Aorta (tissue), 5 donors: ENCODE measurements around the gene TET3. TPM values are rescaled to one million over a fixed set of nuclear protein-coding genes. Genes with fewer than 3 reads are reported as not detected.

Source experiments
- ATAC-seq: fragments of 200-7000 bp; cut with Tn5 transposase; one replicate; pipeline ENCODE4 v1.9.1; 2022; ENCODE audit warnings: moderate library complexity; ENCODE audit not compliant: low FRiP score
- DNase-seq, 2 donors: peaks; one replicate each; pipeline ENCODE4 v3.0.0-alpha.2; 2020
- H3K27ac ChIP-seq, 2 donors: one replicate each; pipeline ENCODE4 v1.5.1; 2013; ENCODE audit warnings: low read length in 2 of 2, mild to moderate bottlenecking in 2 of 2, moderate library complexity in 2 of 2, control low read depth in 1 of 2, inconsistent platforms in 1 of 2, low read depth in 1 of 2
- H3K27me3 ChIP-seq, 2 donors: one replicate each; pipeline ENCODE4 v1.6.1; 2013; ENCODE audit warnings: control low read depth in 1 of 2, low read length in 1 of 2, mild to moderate bottlenecking in 1 of 2, moderate library complexity in 1 of 2; ENCODE audit not compliant: insufficient read depth in 2 of 2, control insufficient read depth in 1 of 2
- H3K36me3 ChIP-seq, 2 donors: one replicate each; pipeline ENCODE4 v1.6.1; 2013; ENCODE audit warnings: control low read depth in 1 of 2, low read length in 1 of 2, mild to moderate bottlenecking in 1 of 2; ENCODE audit not compliant: insufficient read depth in 2 of 2, control insufficient read depth in 1 of 2
- H3K4me1 ChIP-seq, 2 donors: one replicate each; pipeline ENCODE4 v1.6.1; 2013; ENCODE audit warnings: low read length in 2 of 2, control low read depth in 1 of 2, mild to moderate bottlenecking in 1 of 2, moderate library complexity in 1 of 2; ENCODE audit not compliant: insufficient read depth in 2 of 2, control insufficient read depth in 1 of 2
- H3K4me3 ChIP-seq, 2 donors: one replicate each; pipeline ENCODE4 v1.5.1; 2013; ENCODE audit warnings: low read length in 2 of 2, control low read depth in 1 of 2, mild to moderate bottlenecking in 1 of 2
- H3K9me3 ChIP-seq: one replicate; pipeline ENCODE4 v1.6.1; 2013; ENCODE audit warnings: mild to moderate bottlenecking, low read length; ENCODE audit not compliant: control insufficient read depth
- WGBS, 2 donors: extraction: QIAGEN DNeasy Blood & Tissue Kit; methylation state at CpG; one replicate each; pipeline ENCODE4 v1.1.7; 2013; 5-methylcytosine and 5-hydroxymethylcytosine counted together
- intact Hi-C, 2 donors: fragments of 100-400 bp; cut with DNase I; formaldehyde crosslinking; loops; one replicate each; pipeline versions ENCODE4 v1.14.2 to v1.15.0; 2022
- polyA plus RNA-seq, 2 donors: library from polyadenylated mRNA; stranded (reverse); fragments of 200-250 nt; gene quantifications; one replicate each; pipeline ENCODE4 v1.2.3, GENCODE V29; 2013
- total RNA-seq, 2 donors: library from RNA; stranded (reverse); fragmentation: NEBNext Ultra II Directional; extraction: Animal tissue kit (Norgen Biotek cat#: 25700); gene quantifications; one replicate each; pipeline ENCODE4 v1.2.1, GENCODE V29; 2021
- donor health status: healthy with polysubstance abuse.
- donor health status: Bipolar disorder and iron deficiency.
- donor health status: DM: no; HTN: no; CAD: no.
- donor health status: DM: no; HTN: no; CAD: no.
- donor health status: DM: yes; HTN: yes; CAD: no.

The TET3 gene
- total and polyA plus RNA-seq, 4 donors: 1.0 to 12.1 (median 5.7) TPM

DNA sequence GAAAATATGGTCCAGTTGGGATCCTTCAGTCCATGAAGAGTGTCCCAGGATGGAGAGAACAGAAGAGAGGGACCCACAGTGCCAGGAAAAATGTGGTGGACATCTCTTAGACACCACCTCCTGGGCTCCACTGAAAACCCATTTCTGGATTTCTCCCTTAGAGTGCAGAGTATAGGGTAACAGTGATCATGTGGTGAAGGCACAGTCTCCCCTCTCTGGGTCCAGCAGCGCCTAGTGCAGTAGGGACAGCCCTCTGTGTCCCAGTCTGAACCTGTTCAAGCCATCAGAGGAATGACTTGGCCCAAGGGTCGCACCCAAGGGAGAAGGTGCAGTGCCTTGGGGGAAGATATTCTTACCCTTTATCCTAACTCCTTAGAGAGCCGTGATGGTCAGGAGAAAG is 30.1 kb downstream of the TET3 start:
- 94 to 100% methylated on average over 3 of the region's 3 CpGs for WGBS, 2 donors
- H3K36me3 ChIP-seq: no peaks in the 10 kb centered on the region
- H3K9me3 ChIP-seq: no peaks in the 10 kb centered on the region
- H3K27me3 ChIP-seq: no peaks in the 10 kb centered on the region
- no peaks in the 10 kb centered on the region for H3K4me1 ChIP-seq
- ATAC-seq (no peak), DNase-seq (no peak)
- intact Hi-C loops: no loop called here
- H3K4me3 ChIP-seq: no peak overlapping the region
- H3K27ac ChIP-seq: no peak overlapping the region

- ATAC-seq (no peak), DNase-seq (no peak)
- H3K27ac ChIP-seq: no peak overlapping the region
- H3K4me3 ChIP-seq: no peak overlapping the region
- H3K27me3 ChIP-seq: no peaks in the 10 kb centered on the region
- no peaks in the 10 kb centered on the region for H3K36me3 ChIP-seq
- H3K4me1 ChIP-seq: no peaks in the 10 kb centered on the region
- intact Hi-C loops: no loop called here
- WGBS, 2 donors: 96 to 100% methylated on average over 3 of the region's 3 CpGs
- H3K9me3 ChIP-seq: no peaks in the 10 kb centered on the region
Observed at GRCh38 chr2:74017223-74017622, 32.5 kb downstream of the TET3 start.

GRCh38 chr2:74019516-74019915 is 34.8 kb downstream of the TET3 start:
- H3K27ac ChIP-seq: no peak overlapping the region
- no peaks in the 10 kb centered on the region for H3K36me3 ChIP-seq
- H3K27me3 ChIP-seq: no peaks in the 10 kb centered on the region
- H3K4me1 ChIP-seq: no peaks in the 10 kb centered on the region
- DNase-seq: no peak
- H3K4me3 ChIP-seq: no peak overlapping the region
- ATAC-seq: no peak
- WGBS, 2 donors: 85% methylated on average over 5 of the region's 5 CpGs
- no peaks in the 10 kb centered on the region for H3K9me3 ChIP-seq
- intact Hi-C loops: no loop called here

DNA sequence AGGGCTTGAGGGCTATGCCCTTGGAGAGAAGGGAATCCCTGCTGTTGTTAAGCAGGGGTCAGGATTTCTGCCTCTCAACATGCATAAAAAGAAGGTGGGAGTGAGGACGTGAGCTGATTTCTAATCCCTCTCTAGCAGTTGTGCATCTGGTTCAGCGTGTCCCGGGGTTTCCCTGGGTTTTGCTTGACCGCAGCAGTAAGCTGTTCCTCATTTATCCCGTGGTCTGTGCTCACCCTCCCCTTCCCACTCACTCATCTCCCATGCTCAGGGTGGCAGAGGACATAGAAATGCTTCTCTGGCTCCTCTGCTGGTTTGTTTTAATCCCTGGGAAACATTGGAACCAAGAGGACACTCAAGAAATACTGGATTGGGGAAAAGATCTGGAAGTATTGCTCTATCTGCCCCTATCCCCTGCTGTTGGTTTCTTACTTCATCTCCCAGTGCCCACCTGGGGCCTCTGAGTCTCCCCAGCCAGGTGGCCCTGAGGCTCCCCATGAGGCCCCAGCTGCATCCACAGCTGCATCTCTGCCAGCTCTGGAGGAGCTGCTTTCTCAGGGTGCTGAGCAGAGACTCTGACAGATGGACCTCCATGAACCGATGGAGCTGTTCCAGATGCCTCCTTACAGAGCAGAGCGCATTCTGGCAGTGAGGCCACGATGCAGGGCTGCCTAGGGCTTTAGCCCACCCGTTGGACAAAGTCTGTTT is 36.1 kb downstream of the TET3 start:
- intact Hi-C loops: no loop called here
- Histone ChIP-seq H3K4me1 (no peaks in the 10 kb centered on the region), H3K27me3 (no peaks in the 10 kb centered on the region), H3K27ac (no peak overlapping the region), H3K4me3 (no peak overlapping the region), H3K36me3 (no peaks in the 10 kb centered on the region), H3K9me3 (no peaks in the 10 kb centered on the region)
- 73 to 84% methylated on average over 9 of the region's 9 CpGs for WGBS, 2 donors
- no peak for ATAC-seq
- DNase-seq: peak in 1 of 2 donors; percentile 81

DNA sequence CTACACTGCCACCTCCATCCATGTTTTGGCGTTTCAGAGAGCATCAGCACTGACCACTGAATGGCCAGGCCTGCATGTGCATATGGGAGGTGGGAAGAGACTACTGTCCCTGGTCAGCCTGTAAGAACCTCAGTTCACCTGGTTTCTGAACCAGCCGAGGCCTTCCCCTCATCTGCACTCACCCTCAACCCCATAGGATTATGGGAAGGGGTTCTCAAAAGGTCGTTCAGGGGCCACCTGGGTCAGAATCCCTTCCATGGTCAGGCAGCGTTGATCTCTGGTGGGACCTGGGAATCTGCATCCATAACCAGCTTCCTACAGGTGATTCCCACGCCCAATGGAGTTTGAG is 36.7 kb downstream of the TET3 start:
- WGBS, 2 donors: 86 to 87% methylated on average over 5 of the region's 5 CpGs
- ATAC-seq: no peak
- no peak overlapping the region for H3K4me3 ChIP-seq
- H3K27ac ChIP-seq: no peak overlapping the region
- no peaks in the 10 kb centered on the region for H3K4me1 ChIP-seq
- no peaks in the 10 kb centered on the region for H3K36me3 ChIP-seq
- no peaks in the 10 kb centered on the region for H3K9me3 ChIP-seq
- intact Hi-C loops: no loop called here
- DNase-seq: no peak
- no peaks in the 10 kb centered on the region for H3K27me3 ChIP-seq

DNA sequence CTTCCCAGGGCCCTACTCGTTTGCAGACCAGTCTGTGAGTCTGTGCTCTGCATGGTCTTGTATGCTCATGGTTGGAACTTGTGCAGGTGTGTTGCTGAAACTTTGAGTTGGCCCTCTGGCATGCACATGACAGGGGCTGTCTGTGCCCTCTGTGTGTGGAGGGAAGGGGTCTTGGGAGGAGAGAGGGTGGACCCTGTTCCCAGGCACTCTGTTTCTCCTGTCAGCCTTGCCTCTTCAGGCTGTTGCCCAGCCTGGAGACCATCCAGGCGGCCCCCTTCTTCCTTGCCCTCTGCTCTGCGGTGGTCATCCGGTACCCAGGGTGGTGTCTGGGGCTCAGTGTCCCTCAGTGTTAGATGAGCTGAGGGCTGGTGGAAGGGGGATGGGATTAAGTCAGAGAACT is 39.5 kb downstream of the TET3 start:
- WGBS, 2 donors: 84 to 88% methylated on average over 4 of the region's 4 CpGs
- H3K36me3 ChIP-seq: no peaks in the 10 kb centered on the region
- DNase-seq (no peak), ATAC-seq (no peak)
- no peaks in the 10 kb centered on the region for H3K27me3 ChIP-seq
- H3K4me3 ChIP-seq: no peak overlapping the region
- H3K4me1 ChIP-seq: peaks cover 0 to 1% of the 10 kb centered on the region in 2 donors
- intact Hi-C loops: no loop called here
- no peak overlapping the region for H3K27ac ChIP-seq
- no peaks in the 10 kb centered on the region for H3K9me3 ChIP-seq

DNA sequence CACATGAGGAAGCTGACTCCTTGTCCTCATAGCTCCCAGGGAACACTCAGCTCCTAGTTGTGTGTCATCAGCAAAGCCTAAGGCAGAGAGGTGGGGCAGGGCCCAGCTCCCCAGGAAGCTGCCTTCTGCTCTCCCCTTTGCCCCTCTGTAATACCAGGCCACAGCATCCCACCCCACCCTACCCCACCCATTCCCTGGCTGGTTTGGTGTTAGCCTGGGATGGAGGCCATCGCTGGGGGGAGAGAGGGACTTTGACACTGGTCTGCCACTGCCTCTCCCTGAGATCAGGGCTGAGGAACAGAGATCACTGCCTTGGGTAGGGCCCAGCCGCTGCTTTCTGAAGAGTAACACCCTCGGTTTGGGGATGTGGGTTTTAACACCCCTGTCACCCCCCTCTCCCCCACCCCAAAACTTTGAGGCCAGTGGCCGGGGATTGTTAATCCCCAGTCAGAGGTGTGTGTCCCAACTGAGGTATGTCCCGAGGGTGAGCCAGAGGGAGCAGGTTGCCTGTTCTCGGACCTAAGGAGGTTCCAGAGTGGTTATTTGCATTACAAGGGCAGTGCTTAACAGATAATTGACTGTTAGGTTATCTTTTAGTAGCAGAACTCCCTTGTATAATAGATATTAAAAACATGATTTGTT is 41.4 kb downstream of the TET3 start:
- Histone ChIP-seq H3K4me1 (peaks cover 0 to 1% of the 10 kb centered on the region in 2 donors), H3K27me3 (no peaks in the 10 kb centered on the region), H3K36me3 (no peaks in the 10 kb centered on the region), H3K9me3 (no peaks in the 10 kb centered on the region), H3K4me3 (no peak overlapping the region), H3K27ac (no peak overlapping the region)
- DNase-seq (no peak), ATAC-seq (no peak)
- intact Hi-C loops: no loop called here
- 83 to 86% methylated on average over 6 of the region's 6 CpGs for WGBS, 2 donors

DNA sequence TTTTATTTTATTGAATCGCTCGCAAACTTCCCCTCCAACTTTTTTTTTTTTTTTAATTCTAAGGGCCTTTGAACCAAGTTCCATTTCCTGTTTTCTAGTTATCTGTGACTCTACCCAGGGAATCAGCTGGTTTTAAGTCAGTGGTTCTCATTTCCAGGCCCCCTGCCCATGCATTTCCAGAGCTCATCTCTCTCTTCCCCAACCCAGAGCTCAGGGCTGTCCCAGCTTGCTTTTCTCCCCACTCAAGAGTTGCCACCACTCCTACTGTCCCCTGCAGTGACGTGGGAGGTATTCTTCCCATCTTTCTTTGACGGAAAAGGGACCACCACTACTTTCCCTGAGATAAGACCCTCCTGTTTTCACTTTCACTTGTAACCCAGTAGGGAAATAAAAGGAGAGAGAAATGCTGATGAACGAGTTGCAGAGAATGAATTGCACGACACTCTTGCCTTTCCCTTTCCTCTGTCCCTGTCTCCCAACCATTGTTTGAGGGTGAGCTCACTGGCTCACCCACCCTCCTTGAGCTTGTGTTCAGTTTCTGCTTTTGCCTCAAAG is 42.1 kb downstream of the TET3 start:
- 88% methylated on average over 6 of the region's 6 CpGs for WGBS, 2 donors
- Histone ChIP-seq H3K27me3 (no peaks in the 10 kb centered on the region), H3K36me3 (no peaks in the 10 kb centered on the region), H3K27ac (no peak overlapping the region), H3K4me1 (peaks cover 0 to 1% of the 10 kb centered on the region in 2 donors), H3K9me3 (no peaks in the 10 kb centered on the region), H3K4me3 (no peak overlapping the region)
- DNase-seq: no peak
- intact Hi-C loops: no loop called here
- ATAC-seq: no peak

- Histone ChIP-seq H3K4me1 (peaks cover 0 to 1% of the 10 kb centered on the region in 2 donors), H3K27ac (no peak overlapping the region), H3K36me3 (no peaks in the 10 kb centered on the region), H3K27me3 (no peaks in the 10 kb centered on the region), H3K9me3 (no peaks in the 10 kb centered on the region), H3K4me3 (no peak overlapping the region)
- intact Hi-C loops: no loop called here
- 91 to 97% methylated on average over 1 of the region's 1 CpG for WGBS, 2 donors
- DNase-seq (no peak), ATAC-seq (no peak)
Observed at GRCh38 chr2:74027496-74027895, 42.8 kb downstream of the TET3 start.
